Thymus (tissue), 11 donors: ENCODE results near the gene CHRNA9. TPM values are rescaled to one million over a fixed set of nuclear protein-coding genes. Genes with fewer than 3 reads are reported as not detected.

Experiments
- DNase-seq, 9 donors: peaks; one replicate each; pipeline ENCODE4 v3.0.0-alpha.2; 2013; ENCODE audit warnings: low spot score in 9 of 9, low read depth in 6 of 9, missing footprints in 1 of 9
- H3K27ac ChIP-seq, 2 donors: one replicate each; pipeline ENCODE4 v1.5.1; 2013; ENCODE audit warnings: control low read depth in 1 of 2, low read depth in 1 of 2, low read length in 1 of 2, mild to moderate bottlenecking in 1 of 2, moderate library complexity in 1 of 2
- H3K27me3 ChIP-seq, 2 donors: one replicate each; pipeline ENCODE4 v1.5.1; 2013; ENCODE audit warnings: low read length in 1 of 2; ENCODE audit not compliant: control insufficient read depth in 2 of 2, insufficient read depth in 1 of 2
- H3K36me3 ChIP-seq, 2 donors: one replicate each; pipeline ENCODE4 v1.5.1; 2013; ENCODE audit warnings: low read length in 1 of 2, mild to moderate bottlenecking in 1 of 2, moderate library complexity in 1 of 2; ENCODE audit not compliant: control insufficient read depth in 2 of 2, insufficient read depth in 2 of 2
- H3K4me1 ChIP-seq, 2 donors: one replicate each; pipeline ENCODE4 v1.5.1; 2013; ENCODE audit warnings: low read length in 2 of 2; ENCODE audit not compliant: control insufficient read depth in 2 of 2, insufficient read depth in 2 of 2
- H3K4me3 ChIP-seq, 2 donors: one replicate each; pipeline ENCODE4 v1.5.1; 2013; ENCODE audit warnings: low read length in 2 of 2, control low read depth in 1 of 2, mild to moderate bottlenecking in 1 of 2
- H3K9me3 ChIP-seq, 2 donors: one replicate each; pipeline ENCODE4 v1.5.1; 2013; ENCODE audit warnings: low read length in 1 of 2, mild to moderate bottlenecking in 1 of 2; ENCODE audit not compliant: control insufficient read depth in 2 of 2, insufficient read depth in 1 of 2
- WGBS: extraction: QIAGEN DNeasy Blood & Tissue Kit; methylation state at CpG from one replicate; pipeline ENCODE4 v1.1.7; 2013; 5-methylcytosine and 5-hydroxymethylcytosine counted together
- polyA plus RNA-seq: library from polyadenylated mRNA; stranded (reverse); fragments of 200-250 nt; gene quantifications from one replicate; pipeline ENCODE4 v1.2.3, GENCODE V29; 2013
- total RNA-seq: library from RNA; stranded (reverse); fragments of 120-200 nt; gene quantifications from one replicate; pipeline ENCODE4 v1.2.4, GENCODE V29; 2013
- donor health status: healthy.

Gene CHRNA9
- total and polyA plus RNA-seq, 2 donors: 0.68 to 0.99 TPM

DNA sequence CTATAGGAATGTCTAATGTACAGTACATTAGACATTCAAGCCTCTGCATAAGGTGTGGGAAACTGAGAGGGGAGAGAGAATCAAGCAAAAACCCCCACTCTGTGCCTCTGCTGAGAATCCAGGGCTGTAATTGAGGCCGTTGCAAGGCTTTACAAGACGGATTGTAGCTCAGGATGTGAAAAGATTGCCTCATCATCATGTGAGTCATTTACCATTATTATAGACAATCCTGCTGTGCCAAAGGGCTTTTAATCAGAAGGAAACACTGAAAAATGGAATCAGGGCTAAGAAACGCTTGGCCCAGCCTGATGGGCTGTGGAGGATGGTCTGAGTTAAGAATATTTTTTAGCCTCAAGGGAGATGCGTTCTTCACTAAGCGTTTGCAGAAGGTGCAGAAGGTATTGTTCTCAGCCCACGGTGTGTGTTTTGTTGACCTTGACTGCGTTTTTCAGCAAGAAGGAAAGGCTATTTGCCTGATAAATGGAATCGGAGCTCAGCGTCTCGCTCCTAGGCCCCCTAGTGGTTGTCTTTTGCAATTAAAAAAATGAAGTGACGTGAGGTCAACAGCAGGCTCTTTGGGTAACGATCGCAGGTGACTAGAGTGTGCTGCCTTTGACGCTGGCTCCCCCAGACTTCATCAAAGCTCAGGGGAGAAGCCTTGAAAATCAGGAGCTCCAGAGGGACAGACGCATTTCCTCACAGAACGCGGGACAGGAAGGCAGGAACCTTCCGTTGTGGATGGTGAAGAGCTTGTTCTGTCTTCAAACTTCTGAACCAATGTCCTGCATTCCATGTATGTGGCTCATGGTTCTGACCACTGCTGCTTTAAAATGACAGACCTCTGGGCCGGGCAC lies 18.1 kb upstream of the CHRNA9 start:
- DNase-seq: peak in 4 of 9 donors; percentile 66 to 87 (median 73)
- WGBS: 16% methylated on average over 19 of the region's 19 CpGs
- peak overlapping the region; percentile 58 to 87 for H3K27ac ChIP-seq
- H3K36me3 ChIP-seq: no peaks in the 10 kb centered on the region
- peak overlapping the region; percentile 33 to 39 for H3K4me3 ChIP-seq
- no peaks in the 10 kb centered on the region for H3K9me3 ChIP-seq
- H3K4me1 ChIP-seq: peaks cover 25 to 37% of the 10 kb centered on the region in 2 donors
- H3K27me3 ChIP-seq: no peaks in the 10 kb centered on the region

DNA sequence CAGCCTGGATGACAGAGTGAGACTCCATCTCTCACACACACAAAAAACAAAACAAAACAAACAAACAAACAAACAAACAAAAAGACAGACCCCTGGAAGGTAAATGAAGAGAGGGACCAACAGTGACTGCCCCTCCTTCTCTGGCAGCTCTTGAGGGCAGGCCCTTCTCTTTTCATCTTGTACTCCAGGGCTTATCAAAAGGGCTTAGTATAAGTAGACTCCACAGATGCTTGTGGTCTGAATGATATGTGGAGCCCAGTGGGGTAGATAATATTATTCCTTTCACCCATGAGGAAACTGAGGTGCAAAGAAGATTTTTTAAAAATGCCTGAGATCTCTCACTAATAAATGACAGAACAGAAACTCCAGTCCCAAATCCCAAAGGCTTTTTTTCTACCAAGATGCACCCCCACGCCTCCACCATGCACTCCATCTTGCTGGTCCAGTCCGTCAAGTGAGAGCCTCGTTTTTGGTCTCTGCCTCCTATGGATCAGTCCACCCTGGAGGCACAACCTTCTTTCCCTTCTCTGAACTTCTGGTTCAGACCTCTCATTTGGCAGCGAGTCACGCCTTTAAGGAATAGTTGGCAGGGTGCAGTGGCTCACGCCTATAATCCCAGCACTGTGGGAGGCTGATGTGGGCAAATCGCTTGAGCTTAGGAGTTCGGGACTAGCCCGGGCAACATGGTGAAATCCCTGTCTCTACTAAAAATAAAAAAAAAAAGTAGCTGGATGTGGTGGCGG lies 17.0 kb upstream of the CHRNA9 start:
- no peak for DNase-seq
- peaks cover 17 to 32% of the 10 kb centered on the region in 2 donors for H3K4me1 ChIP-seq
- H3K9me3 ChIP-seq: no peaks in the 10 kb centered on the region
- no peak overlapping the region for H3K4me3 ChIP-seq
- no peaks in the 10 kb centered on the region for H3K27me3 ChIP-seq
- H3K27ac ChIP-seq: no peak overlapping the region
- no peaks in the 10 kb centered on the region for H3K36me3 ChIP-seq
- 97% methylated on average over 10 of the region's 10 CpGs for WGBS

DNA sequence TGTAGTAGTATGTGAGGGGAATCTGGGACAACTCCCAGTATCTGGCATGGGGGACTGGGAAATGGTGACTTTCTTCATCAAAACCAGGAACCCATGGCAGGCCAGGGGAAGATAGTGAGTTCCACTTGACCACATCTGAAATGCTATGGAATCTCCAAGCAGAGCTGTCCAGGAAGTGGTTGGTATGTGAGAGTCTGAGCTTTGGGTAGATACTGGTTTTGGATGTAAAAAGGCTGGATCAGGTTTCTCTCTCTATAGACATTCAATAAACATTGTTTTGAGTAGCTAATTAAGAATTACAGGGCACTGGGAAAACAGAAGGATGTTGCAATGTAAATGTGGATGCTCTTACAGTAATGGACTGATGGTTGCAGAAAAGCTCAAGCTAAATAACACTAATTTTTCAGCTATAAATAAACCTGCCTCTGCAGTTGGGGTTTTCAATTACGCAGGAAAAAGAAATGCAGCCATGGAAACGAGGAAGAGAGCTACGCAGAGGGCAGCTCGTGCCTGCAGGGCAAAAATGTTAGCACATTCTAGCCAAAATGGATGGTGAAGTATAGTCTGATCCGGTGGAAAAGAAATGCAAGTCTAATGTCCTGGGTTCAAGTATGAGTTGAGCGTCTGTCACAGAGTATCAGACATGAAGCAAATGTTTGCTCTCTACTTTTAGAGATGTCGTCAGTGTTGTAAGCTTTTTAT lies 13.4 kb upstream of the CHRNA9 start:
- no peaks in the 10 kb centered on the region for H3K9me3 ChIP-seq
- H3K27me3 ChIP-seq: no peaks in the 10 kb centered on the region
- H3K36me3 ChIP-seq: no peaks in the 10 kb centered on the region
- no peak overlapping the region for H3K4me3 ChIP-seq
- DNase-seq: no peak
- H3K27ac ChIP-seq: no peak overlapping the region
- peaks cover 12 to 30% of the 10 kb centered on the region in 2 donors for H3K4me1 ChIP-seq
- 48% methylated on average over 7 of the region's 7 CpGs for WGBS

DNA sequence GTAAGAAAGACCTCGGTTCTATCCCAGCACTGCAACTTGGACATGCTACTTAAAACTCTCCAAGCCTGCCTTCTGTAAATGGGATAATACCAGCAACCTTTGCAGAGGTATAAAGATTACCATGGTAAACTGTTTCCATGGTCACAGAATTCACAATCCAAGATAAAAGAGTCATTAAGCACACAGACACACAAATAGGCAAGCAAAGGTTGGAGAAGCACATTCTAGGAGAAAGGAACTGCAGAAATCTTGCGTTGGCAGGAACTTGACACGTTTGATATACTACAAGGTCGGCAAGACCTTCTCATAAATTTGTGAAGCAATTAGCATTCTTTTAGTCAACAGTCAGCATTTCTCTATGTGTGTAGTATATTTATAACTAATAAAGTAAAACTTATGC lies 12.3 kb upstream of the CHRNA9 start:
- no peak for DNase-seq
- WGBS: 78% methylated on average over 4 of the region's 4 CpGs
- Histone ChIP-seq H3K36me3 (no peaks in the 10 kb centered on the region), H3K4me1 (peaks cover 8 to 31% of the 10 kb centered on the region in 2 donors), H3K9me3 (peaks cover 0 to 3% of the 10 kb centered on the region in 2 donors), H3K27ac (no peak overlapping the region), H3K27me3 (no peaks in the 10 kb centered on the region), H3K4me3 (no peak overlapping the region)

GRCh38 chr4:40323866-40324265 lies 11.3 kb upstream of the CHRNA9 start:
- Histone ChIP-seq H3K27me3 (no peaks in the 10 kb centered on the region), H3K4me1 (peaks cover 12 to 28% of the 10 kb centered on the region in 2 donors), H3K9me3 (peaks cover 0 to 3% of the 10 kb centered on the region in 2 donors), H3K4me3 (no peak overlapping the region), H3K27ac (no peak overlapping the region), H3K36me3 (no peaks in the 10 kb centered on the region)
- DNase-seq: no peak
- WGBS: 98% methylated on average over 2 of the region's 2 CpGs

DNA sequence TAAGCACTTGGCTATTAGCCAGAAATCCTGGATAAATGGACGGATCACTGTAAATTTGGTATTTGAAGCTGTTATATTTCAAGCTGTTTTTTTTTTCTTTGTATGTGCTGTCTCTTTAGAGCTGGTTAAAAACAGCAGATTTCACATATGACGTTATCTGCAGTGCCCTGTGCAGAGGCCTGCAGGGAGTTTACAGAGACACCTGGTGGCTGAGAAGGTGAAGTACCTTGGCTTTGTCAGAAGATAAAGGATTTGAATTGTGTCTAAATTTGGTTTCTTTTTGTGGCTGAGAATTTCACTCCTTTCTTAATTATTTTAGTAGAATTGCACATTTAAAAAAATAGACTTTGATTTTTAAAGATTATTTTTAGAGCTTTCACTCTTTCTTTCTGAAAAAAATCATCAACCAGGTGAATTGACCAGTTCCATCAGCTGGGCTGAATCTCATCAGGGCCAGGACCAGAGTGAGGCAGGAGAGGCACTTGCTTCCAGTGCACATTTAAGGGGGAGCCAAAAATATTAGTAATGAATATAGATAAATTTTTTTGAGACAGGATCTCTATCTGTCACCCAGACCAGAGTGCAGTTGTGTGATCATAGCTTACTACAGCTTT lies 9.6 kb upstream of the CHRNA9 start:
- peaks cover 12 to 28% of the 10 kb centered on the region in 2 donors for H3K4me1 ChIP-seq
- peak in 6 of 9 donors; percentile 57 to 89 (median 78) for DNase-seq
- WGBS: 10% methylated on average over 2 of the region's 2 CpGs
- no peaks in the 10 kb centered on the region for H3K27me3 ChIP-seq
- no peak overlapping the region for H3K4me3 ChIP-seq
- no peak overlapping the region for H3K27ac ChIP-seq
- peaks cover 0 to 3% of the 10 kb centered on the region in 2 donors for H3K9me3 ChIP-seq
- no peaks in the 10 kb centered on the region for H3K36me3 ChIP-seq

DNA sequence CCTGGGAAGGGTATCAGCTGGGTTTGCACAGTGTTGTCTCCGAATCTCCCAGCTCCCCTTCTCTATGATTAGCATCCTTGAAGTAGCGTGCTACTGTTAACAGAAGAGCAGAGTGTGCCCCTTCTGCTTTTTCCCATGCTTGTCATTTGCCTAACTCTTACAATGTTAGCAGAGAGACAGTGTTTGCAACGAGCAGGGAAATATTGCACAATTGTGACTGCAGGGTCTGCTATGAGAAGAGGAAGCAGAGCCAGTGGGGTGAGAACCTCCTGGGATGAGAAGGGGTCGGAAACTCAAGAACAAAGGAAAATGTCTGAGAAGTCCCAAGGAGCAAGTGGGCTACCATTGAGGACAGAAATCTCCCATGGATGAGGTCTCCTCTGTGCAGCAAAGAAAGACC lies 7.8 kb upstream of the CHRNA9 start:
- no peak for DNase-seq
- no peak overlapping the region for H3K4me3 ChIP-seq
- H3K27me3 ChIP-seq: no peaks in the 10 kb centered on the region
- peaks cover 0 to 3% of the 10 kb centered on the region in 2 donors for H3K9me3 ChIP-seq
- H3K36me3 ChIP-seq: no peaks in the 10 kb centered on the region
- 70% methylated on average over 4 of the region's 4 CpGs for WGBS
- no peak overlapping the region for H3K27ac ChIP-seq
- H3K4me1 ChIP-seq: peaks cover 7 to 16% of the 10 kb centered on the region in 2 donors

DNA sequence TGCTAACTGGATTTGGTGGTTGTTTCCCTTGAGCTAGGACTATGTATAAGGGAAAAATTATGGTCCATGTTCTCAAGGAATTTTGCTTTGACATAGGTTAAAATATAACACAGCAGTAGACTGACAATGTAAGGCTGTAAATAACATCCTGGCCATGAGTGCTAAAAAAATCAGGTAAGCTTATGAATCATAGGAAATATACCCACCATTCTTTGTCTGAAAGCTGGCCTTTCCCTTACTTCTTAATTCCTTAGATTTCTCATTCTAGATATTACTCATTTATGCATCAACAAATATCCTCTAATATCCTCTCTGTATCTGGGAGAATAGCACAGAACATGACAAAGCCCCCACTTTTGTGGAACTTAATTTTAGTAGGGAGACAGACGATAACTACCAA lies 6.8 kb upstream of the CHRNA9 start:
- no peaks in the 10 kb centered on the region for H3K36me3 ChIP-seq
- DNase-seq: no peak
- H3K4me1 ChIP-seq: peaks cover 7 to 18% of the 10 kb centered on the region in 2 donors
- H3K9me3 ChIP-seq: peaks cover 0 to 3% of the 10 kb centered on the region in 2 donors
- no peaks in the 10 kb centered on the region for H3K27me3 ChIP-seq
- 98% methylated on average over 1 of the region's 1 CpG for WGBS
- no peak overlapping the region for H3K27ac ChIP-seq
- no peak overlapping the region for H3K4me3 ChIP-seq
